GM10248 (cell line): Measurements from ENCODE around the gene CD7.

Experiments
- CTCF ChIA-PET: fragments of 300-600 bp; sonication (Branson Sonifier 250); formaldehyde crosslinking; extraction: SDS; loops from one replicate; lab custom pipeline; 2021; ENCODE audit warnings: antibody characterized with exemption; lab: Yijun Ruan, JAX
- POLR2A ChIA-PET: fragments of 350-650 bp; sonication (Branson Sonifier 250); formaldehyde crosslinking; extraction: SDS; loops from one replicate; lab custom pipeline; 2020; ENCODE audit warnings: antibody characterized with exemption; lab: Yijun Ruan, JAX
- DNase-seq: peaks from one replicate; pipeline ENCODE4 v3.0.0; 2012; ENCODE audit errors: extremely low spot score
- TF ChIP-seq, protein P1 (sequence below): IDR thresholded peaks from 2 replicates; pipeline ENCODE4 v1.5.1; 2012; ENCODE audit warnings: mild to moderate bottlenecking, low read depth; ENCODE audit errors: extremely low read depth, missing control alignments, control extremely low read depth

CD7 gene

DNA sequence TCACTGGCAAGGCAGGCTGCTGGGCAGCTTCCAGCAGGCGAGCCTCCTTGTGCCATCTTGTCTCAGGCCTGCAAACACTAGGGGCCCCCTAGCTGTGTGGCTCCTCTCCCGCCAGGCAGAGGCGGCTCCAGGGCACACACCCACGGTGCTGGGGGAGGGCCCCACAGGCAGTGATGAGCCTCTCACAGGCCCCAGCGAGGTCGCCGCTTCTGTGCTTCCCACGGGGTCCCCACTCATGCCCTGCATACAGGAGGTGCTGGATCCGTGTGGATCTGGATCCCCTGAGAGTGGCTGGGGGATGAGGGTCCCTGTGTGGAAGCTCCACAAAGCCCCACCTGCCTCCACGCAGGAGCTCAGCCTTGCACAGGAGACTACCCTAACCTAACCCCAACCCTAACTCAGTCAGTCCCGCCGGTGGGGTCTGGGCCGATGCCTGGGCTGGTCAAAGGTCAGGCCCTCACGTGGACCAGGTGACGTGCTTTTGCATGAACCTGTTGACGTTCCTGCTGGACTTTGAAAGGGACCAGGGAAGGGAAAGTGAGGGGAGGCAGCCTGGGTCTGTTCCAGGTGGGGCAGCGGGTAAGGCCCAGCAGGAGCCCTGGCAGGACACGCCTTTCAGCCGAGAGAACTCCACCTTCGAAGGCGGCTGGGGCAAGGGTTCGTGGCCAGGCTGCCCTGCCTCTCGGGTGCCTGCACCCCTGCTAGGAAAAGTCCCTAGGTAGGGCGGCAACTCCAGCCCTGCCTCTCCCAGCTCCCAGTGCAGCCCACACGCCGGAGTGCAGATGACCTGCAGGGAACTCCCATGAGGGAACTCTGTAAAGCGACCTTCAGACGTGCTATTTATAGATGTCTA, 11.0 kb upstream of the CD7 start:
- ChIA-PET CTCF (no interaction called here), POLR2A (no interaction called here)
- no peak for DNase-seq
- TF ChIP-seq, protein P1, sequence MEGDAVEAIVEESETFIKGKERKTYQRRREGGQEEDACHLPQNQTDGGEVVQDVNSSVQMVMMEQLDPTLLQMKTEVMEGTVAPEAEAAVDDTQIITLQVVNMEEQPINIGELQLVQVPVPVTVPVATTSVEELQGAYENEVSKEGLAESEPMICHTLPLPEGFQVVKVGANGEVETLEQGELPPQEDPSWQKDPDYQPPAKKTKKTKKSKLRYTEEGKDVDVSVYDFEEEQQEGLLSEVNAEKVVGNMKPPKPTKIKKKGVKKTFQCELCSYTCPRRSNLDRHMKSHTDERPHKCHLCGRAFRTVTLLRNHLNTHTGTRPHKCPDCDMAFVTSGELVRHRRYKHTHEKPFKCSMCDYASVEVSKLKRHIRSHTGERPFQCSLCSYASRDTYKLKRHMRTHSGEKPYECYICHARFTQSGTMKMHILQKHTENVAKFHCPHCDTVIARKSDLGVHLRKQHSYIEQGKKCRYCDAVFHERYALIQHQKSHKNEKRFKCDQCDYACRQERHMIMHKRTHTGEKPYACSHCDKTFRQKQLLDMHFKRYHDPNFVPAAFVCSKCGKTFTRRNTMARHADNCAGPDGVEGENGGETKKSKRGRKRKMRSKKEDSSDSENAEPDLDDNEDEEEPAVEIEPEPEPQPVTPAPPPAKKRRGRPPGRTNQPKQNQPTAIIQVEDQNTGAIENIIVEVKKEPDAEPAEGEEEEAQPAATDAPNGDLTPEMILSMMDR, result no peak

DNA sequence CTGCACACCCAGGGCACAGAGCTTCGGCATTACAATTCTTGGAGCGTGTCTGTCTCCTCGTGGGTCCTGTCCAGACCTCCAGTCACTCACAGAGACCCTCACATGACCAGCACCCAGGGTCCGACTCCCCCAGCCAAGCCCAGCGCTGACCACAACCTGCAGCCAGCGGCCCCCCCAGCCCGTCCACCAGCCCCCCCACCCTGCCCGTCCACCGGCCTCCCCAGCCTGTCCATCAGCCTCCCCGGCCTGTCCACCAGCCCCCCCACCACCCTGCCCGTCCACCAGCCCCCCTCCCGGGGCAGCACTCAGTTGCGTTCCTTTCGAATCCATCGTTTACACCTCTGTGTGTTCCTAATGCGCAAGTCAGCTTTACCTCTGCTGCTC, 10.3 kb upstream of the CD7 start:
- TF ChIP-seq, protein P1, result no peak
- no peak for DNase-seq
- CTCF ChIA-PET, result no interaction called here

DNA sequence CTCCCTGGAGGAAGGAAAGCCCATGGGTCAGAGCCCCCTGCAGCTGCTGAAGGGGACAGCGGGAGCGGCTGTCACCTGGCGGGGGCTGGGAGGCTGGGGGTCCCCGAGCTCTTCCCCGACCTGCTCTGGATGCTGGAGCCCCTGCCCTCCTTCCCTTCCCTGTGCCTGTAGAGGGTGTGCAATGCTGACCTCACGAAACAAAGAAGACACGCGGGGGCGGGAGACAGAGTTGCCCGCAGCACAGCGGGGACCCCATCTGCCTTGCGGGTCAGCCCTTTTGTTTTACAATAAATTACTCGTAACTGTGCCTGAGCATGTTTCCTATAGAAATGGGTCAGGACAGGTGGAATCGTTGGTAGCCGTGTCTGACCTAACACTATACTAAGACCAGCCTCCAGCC, 9.9 kb upstream of the CD7 start:
- DNase-seq, result no peak
- ChIA-PET POLR2A (no interaction called here), CTCF (interaction anchor here (1.5 kb wide), 1 partner anchor 19 kb away, joined by 3 read pairs; no protein-coding TSS in a partner anchor)
- TF ChIP-seq, protein P1, result no peak

More for the DNA sequence above, 10.3 kb upstream of the CD7 start:
- POLR2A ChIA-PET, result no interaction called here

DNA sequence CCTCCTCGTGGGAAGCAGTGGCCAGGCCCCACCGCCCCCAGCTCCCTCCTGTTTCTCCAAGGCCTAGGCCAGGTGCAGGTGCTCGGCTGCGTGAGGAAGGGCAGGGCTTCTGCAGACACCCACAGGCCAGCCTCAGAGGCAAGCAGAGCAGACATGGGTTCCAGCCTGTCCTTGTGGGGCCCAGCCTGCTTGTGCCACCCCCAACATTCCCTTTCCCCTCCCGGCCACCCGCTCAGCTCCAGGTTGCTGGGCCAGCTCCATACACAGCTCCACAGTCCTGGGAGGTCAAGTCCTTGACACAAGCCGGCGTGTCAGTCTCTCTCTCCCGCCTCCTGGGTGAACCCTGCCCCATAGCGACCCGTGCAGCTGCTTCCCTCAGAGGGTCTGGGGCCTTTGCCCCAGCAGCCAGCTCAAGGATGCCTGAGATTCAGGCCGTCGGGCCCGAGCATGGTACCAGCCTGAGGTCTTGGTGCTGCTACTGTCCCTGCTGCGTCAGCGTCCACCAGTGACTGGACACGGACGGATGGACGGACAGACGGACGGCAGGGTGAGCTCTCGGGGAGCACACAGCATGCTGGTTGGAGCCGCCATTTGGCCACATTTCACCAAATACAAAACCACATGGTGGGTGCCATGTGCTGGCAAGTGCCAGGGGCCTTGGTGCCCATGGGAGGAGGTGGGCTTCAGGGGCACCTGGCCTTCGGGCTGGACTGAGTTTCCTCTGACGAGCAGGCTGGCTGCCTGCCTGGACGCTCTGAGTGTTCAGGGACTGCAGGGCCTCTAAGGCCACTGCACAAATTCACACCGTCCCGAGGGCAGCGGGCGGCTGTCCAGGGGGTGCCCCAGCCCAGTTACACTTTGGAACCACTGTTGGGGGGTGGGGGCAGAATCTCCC, 8.1 kb upstream of the CD7 start:
- DNase-seq, result no peak
- POLR2A ChIA-PET, result no interaction called here
- CTCF ChIA-PET, result interaction anchor here (0.8 to 2.1 kb wide), 5 partner anchors 8 to 96 kb away, joined by 3 to 5 read pairs (median 3); partner anchors contain the start of genes CD7 and SLC16A3
- TF ChIP-seq, protein P1, result no peak

DNA sequence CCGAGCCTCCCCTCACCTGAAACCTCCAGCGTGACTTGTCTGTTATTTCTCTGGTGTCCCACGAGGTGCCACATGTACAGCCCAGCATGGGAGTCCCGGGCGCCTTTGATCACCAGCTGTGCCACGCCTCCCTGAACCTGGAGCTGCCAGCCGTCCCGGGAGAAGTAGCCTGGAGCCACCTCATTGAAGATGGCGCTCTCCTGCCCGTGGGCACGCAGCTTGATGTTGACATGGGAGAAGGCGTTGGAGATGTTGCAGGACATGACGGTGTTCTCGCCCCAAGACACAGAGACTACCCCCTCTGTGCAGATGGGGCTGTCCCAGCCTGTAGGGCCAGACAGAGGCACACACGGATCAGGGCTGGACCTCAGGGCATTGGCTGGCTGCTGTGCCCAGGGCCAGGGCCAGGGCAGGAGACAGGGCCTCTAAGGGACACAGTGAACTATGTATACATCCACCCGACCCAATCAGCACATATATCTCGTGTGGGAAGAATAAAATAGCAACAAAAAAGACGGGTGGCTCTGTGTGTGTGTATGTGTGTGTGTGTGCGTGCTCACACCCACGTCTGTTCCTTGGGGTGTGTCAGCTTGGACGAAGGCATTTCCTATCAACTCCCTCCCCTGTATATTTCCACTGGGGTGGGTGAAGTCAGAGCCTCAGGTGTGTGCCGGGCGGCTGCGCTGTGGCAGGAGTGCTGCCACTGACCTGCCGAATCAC, 7.3 kb upstream of the CD7 start:
- CTCF ChIA-PET, result interaction anchor here (0.8 to 4.4 kb wide), 5 partner anchors 7 to 96 kb away, joined by 3 to 59 read pairs (median 3); partner anchors contain the start of genes CD7 and SLC16A3
- POLR2A ChIA-PET, result no interaction called here
- no peak for DNase-seq
- TF ChIP-seq, protein P1, result no peak
